Neural cell (in vitro differentiated cells): ENCODE measurements around the gene SPAG16.

Source experiments
- EP300 ChIP-seq: fragments of 450-650 bp; conservative IDR thresholded peaks from 2 replicates; pipeline ENCODE4 v1.6.1; 2014; ENCODE audit warnings: antibody characterized with exemption, mild to moderate bottlenecking, moderate library complexity; ENCODE audit not compliant: poor library complexity, severe bottlenecking
- EZH2 ChIP-seq: fragments of 200-600, 300-800 bp; shearing (Covaris generic), sonication (generic); IDR thresholded peaks from 2 replicates; pipeline ENCODE4 v1.6.1; 2014; ENCODE audit warnings: antibody characterized with exemption, low read length, borderline replicate concordance, mild to moderate bottlenecking; ENCODE audit not compliant: insufficient read depth, poor library complexity, severe bottlenecking
- POLR2AphosphoS5 ChIP-seq: IDR thresholded peaks from 2 replicates; pipeline ENCODE4 v1.6.1; 2012
- RAD21 ChIP-seq: fragments of 450-650 bp; conservative IDR thresholded peaks from 2 replicates; pipeline ENCODE4 v1.6.1; 2014; ENCODE audit warnings: antibody characterized with exemption, mild to moderate bottlenecking, moderate library complexity
- REST ChIP-seq: IDR thresholded peaks from 2 replicates; pipeline ENCODE4 v1.6.1; 2012; ENCODE audit warnings: borderline replicate concordance
- TAF1 ChIP-seq: IDR thresholded peaks from 2 replicates; pipeline ENCODE4 v1.6.1; 2012; ENCODE audit warnings: low read depth
- TF ChIP-seq, protein P1 (sequence below): fragments of 450-650 bp; IDR thresholded peaks from 2 replicates; pipeline ENCODE4 v1.5.1; 2014; ENCODE audit warnings: antibody characterized with exemption, mild to moderate bottlenecking, moderate library complexity; ENCODE audit not compliant: poor library complexity, severe bottlenecking

DNA sequence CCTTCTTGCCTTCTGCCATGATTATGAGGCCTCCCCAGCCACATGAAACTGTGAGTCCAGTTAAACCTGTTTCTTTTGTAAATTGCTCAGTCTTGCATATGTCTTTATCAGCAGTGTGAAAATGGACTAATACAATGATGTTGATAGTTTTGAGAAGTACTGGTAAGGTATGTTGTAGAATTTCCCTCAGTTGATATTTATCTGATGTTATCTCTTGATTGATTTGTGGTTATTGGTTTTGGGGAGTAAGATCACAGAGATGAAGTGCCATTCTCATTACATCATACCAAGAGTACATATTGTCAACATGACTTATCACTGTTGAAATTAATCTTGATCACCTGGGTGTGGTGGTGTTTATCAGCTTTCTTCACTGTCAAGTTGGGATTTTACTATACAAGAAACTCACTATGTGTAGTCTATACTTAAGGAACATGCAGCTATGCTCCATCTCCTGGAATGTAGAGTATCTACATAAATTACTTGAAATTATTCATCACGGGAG is 5.1 kb upstream of the SPAG16 start:
- TF ChIP-seq REST (no peak), EZH2 (no peak), EP300 (no peak), RAD21 (no peak), POLR2AphosphoS5 (no peak), TAF1 (no peak)
- TF ChIP-seq, protein P1, sequence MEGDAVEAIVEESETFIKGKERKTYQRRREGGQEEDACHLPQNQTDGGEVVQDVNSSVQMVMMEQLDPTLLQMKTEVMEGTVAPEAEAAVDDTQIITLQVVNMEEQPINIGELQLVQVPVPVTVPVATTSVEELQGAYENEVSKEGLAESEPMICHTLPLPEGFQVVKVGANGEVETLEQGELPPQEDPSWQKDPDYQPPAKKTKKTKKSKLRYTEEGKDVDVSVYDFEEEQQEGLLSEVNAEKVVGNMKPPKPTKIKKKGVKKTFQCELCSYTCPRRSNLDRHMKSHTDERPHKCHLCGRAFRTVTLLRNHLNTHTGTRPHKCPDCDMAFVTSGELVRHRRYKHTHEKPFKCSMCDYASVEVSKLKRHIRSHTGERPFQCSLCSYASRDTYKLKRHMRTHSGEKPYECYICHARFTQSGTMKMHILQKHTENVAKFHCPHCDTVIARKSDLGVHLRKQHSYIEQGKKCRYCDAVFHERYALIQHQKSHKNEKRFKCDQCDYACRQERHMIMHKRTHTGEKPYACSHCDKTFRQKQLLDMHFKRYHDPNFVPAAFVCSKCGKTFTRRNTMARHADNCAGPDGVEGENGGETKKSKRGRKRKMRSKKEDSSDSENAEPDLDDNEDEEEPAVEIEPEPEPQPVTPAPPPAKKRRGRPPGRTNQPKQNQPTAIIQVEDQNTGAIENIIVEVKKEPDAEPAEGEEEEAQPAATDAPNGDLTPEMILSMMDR, result no peak
